Measurements from ENCODE around the gene GAS2L2.

GAS2L2 gene

DNA sequence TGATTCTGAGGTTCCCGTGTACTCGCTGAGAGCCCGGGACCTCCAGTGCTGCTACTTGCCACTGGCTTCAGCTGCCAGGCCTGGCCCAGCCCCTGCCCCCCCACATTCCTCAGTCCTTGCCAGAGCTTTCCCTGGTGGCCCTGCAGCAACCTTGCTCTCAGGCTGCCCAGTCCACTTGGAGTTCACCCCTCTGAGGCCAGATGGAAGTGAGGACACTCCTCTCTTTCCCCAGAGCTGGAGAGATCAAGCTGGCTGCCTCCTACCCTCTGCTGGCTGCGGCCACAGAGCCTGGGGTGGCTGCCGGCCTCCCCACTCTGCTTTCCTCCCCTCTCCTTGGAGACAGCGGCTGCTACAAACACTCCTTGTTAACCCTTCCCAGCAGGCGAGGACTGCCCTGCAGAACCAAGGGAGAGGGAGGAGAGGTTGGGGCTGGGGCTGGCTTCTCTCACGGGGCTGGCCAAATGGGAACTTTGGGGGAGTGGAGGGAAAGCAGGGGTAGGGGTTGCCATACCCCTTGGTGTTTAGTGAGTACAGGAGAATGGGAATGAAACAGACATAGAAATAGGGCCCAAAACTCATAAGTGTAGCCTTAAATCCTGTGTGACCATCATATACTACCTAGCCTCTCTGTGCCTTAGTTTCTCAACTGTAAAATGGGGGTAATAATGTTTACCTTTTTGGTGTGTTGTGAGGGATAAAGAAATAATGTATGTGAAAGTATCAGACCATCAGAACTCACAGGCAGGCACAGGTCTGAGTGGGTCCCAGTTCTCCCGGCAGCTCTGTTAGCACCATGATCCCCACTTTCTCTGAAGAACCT lies at the start of gene GAS2L2:
Gene GAS2L2 (minus strand): TSS at position 295 of the 820 bp plus-strand sequence. CDS start 389 bp downstream, outside the sequence.
- no peak for DNase-seq

GRCh38 chr17:35801583-35802224 lies 48.7 kb upstream of the GAS2L2 start:
- no peak for DNase-seq

- no peak for DNase-seq
Observed at GRCh38 chr17:35799942-35800341, 46.9 kb upstream of the GAS2L2 start.

GRCh38 chr17:35797918-35798317 lies 44.9 kb upstream of the GAS2L2 start:
- no peak for DNase-seq

DNA sequence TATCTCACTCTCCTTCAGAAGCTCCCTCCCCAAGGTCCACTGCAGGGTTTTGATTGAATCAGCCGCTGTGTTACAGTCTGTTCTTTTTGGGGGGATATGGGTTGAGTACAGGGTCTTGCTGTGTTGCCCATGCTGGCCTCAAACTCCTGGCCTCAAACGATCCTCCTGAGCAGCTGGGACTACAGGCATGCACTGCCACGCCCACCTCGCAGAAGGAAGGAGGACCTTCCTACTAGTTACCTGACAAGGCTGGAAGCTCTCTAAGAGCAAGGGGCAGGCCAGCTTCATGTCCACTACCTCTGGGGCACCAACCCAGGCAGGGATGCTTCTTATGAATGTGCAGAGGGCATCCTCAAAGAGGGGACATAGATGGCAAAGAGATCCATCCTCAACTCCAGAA lies 44.3 kb upstream of the GAS2L2 start:
- no peak for DNase-seq

GRCh38 chr17:35796942-35797341 lies 43.9 kb upstream of the GAS2L2 start:
- DNase-seq = no peak

- no peak for DNase-seq
Observed at GRCh38 chr17:35795871-35796265, 42.8 kb upstream of the GAS2L2 start.

DNA sequence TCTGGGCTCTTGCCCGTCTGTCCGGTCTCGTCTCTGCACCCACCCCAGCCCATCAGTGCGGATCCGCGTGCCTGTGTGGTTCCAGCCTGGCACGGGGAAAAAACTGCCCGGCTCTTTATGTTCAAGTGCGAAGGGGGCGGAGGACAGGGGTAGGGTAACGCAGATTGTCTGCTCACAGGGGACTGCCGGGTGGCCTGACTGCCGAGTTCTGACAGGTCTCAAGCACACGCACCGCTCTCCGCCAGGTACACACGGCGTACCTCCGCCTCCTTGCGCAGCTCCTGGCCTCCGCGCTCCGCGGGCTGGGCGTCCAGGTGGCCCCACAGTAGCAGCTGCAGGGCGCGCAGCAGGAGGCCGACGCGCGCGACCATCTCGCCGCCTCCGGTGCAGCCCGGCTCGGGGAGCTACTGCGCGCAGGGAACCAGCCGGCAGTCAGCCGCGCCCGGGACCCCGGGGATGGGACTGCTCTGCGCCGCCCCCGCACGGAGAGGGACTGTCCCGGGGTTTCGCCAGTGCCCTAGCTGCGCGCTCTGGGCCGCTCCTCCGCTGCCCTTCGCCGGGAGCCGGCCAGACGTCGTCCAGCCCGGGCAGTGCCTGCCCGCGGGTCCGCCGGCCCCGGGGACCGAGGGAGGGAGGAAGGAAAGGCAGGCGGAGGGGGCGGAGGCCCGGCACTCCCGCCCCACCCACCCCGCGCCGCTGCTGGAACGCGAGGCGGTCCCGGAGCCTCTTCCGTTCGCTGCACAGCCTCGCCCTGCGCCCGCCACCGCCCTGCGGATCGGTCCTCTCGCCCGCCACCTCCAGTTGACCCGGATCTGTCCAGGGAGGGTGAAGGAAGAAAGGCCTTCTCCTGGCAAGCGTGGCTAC lies 42.2 kb upstream of the GAS2L2 start, which contains the start of gene MMP28:
Gene MMP28 (minus strand): TSS at position 635 of the 864 bp plus-strand sequence. CDS start 264 bp downstream, at position 371.
- DNase-seq = peak; percentile 63

DNA sequence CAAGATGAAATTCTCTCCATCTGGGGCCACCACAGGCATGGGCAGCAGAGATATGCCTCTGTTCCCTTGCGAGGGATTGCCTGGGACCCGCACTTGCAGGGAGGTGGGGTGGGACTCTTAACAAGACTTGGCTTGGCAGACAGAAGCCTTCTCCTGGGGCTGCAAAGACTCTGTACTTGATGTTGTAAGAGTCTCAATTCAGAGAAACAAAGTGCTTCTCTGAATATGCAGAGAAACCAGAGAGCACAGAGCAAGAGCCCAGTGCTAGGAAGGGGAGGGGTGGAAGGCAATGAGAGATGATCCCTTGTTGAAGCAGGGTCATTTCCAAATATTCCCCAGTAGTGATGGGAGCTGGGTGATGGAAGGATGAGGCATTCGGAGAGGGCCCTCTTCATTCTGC lies 40.2 kb upstream of the GAS2L2 start:
- DNase-seq = no peak

DNA sequence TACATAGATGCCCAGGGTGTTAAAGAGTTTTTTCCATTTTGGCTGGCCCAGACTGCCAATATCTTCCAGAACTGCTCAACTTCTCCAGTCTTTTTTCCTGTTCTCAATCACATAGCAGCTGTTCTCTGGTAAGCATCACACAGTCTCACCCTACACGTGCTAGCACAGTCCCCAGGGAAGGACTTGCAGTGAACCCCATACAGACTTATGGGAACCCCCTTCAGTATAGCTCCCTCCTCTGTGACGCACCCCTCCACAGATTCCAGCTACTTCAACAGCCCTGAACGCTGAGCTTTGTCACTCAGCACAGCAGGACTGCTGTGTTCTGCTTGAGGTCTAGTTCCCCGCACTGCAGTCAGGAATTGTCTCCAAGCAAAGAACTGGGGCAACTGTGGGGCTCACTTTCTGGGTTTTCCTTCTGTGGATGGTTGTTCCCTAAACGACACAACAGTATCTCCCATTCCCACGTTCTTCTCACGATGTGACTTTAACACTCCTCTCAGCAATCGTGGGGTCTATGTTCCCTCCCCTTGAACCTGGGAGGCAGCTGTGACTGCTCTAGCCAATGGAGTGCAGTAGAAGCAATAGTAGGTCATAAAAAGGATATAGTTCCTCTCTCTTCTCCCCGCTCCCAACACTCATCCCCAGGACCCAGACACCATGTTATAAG lies 38.8 kb upstream of the GAS2L2 start:
- DNase-seq = no peak

DNA sequence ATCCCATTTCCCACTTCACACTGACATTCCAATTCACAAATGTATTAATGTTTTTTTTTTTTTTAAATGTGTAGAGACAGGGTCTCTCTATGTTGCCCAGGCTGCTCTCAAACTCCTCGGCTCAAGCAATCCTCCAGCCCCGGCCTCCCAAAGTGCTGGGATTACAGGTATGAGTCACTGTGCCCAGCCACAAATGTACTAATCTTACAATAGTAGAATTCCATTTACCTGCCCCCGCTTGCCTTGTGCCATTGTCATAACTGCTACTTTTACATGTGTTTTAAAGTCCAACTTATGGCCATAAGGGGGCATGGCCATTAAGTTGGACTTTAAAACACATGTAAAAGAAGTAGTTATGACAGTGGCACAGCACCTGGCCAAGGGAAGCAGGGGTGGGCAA lies 37.8 kb upstream of the GAS2L2 start:
- no peak for DNase-seq

DNA sequence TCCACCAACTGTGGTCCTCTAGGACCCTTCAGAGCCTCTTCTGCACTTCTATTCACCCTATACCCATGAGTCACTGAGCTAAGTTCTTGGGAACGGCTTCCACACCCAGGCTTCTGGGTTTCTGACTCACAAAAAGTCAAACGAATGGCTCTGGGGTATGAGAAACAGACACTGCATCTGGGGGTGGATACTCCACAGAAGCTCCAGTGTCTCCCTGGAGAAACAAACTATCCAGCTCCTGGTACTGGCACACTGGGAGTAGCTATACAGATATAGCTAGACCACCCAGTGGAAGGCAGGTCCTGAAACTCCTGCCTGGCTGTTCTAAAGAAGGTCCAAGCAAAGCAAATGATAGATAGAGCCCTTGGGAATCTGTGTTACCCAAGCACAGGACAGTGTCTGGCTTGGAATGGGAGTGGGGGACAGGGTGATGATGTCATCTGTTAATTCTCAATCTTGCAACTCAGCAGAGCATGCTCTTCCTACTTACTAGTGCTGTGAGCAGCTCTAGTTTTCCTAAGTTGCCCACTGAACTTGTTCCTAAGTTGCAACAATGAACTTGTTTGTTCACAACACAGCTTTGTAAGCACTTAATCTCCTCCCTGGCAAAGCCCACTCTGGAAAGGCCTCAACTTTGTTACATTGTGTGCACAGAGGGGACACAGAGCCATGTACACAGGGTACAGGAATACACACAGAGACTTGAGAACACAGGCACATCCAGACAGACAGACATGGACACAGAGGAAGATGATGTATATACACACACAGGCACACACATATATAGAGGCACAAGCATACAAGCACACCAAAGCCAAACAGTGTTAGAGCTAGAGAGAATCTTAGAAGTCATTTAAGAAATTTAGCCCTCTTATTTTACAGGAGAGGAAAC lies 35.7 kb upstream of the GAS2L2 start:
- DNase-seq = no peak

GRCh38 chr17:35786941-35787432 lies 33.9 kb upstream of the GAS2L2 start:
- no peak for DNase-seq

DNA sequence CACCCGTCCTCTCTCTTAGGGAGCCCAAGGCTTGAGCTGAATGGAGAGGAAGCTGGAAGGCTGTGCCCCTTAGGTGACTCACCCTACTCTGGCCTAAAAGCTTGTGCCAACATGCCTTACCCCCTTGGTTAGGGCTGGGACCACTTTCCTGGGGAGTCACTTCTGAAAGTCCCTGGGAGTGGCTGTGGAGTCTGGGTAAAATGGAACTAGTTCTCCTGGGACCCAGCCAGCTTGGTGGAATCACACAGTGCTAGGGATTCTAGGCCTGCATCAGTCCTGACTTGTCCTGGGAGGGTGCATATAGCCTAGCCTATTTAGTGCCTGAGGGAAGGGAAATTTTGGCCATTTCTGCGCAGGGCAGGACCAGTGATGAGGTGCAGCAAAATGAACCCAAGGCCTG lies 31.9 kb upstream of the GAS2L2 start:
- no peak for DNase-seq

GRCh38 chr17:35780950-35781349 lies 27.9 kb upstream of the GAS2L2 start:
- no peak for DNase-seq

- no peak for DNase-seq
Observed at GRCh38 chr17:35778641-35779196, 25.7 kb upstream of the GAS2L2 start.

GRCh38 chr17:35775583-35775982 lies 22.5 kb upstream of the GAS2L2 start:
- no peak for DNase-seq

DNA sequence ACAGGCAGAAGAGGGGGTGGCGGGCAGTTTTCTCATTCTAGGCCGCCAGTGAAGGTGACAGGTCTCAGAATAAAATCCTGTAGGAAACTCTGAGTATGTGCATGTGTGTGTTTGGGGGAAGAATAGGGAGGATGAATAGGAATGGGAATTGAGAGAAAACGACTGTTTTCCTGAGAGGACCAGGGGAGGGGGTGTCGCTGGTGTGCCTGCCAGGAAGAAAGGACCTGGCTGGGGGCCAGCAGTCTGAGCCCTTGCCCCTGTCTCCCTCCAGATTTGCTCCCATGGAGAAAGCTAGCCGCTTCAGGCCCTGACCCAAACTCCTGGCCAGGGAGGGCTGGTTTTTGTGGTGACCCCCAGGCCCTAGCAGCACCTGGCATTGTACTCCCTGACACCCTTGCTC lies 22.0 kb upstream of the GAS2L2 start:
- DNase-seq = no peak

GRCh38 chr17:35774499-35774898 lies 21.5 kb upstream of the GAS2L2 start:
- DNase-seq = no peak

GRCh38 chr17:35773679-35774425 lies 20.8 kb upstream of the GAS2L2 start:
- DNase-seq = no peak
